ENCODE results near the gene NAV1. TPM values are rescaled to one million over a fixed set of nuclear protein-coding genes. Genes with fewer than 3 reads are reported as not detected.

NAV1 gene
- polyA plus RNA-seq, 1 donor (not counting 4 experiments of a cell fraction or from before 2014, with no cell fraction given): 13.2 TPM

DNA sequence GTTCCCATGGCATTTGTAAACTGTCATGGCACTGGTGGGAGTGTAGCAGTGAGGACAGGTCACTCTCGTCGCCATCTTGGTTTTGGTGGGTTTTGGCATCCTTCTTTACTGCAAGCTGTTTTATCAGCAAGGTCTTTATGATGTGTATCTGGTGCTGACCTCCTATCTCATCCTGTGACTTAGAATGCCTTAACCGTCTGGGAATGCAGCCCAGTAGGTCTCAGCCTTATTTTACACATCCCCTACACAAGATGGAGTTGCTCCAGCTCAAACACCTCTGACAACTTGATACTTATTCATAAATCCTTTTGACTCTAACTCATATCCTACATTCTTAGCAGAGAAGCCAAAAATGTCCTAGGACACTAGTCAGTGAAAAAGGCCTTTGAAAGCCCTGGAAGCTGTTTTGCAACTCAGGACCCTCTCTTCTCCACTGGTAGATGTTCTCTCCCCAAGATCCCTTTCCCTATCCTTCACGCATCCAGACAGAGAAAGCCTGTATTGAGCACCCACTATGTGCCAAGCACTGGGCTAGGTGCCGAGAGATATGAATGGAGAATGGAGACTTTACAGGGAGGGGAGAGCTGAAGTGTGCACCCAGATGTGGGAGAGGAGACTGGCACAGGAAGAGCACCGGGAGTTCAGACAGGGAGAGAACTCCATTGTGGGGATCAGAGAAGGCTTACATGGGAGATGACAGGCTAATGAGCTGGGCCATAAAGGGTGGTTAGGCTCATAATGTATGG is 25.3 kb upstream of the NAV1 start:
- Histone ChIP-seq H3K36me3 (ENCODE audit: control insufficient read depth in 2 of 2, extremely low read depth in 1 of 2, insufficient read depth in 2 of 2, low read length in 2 of 2) (no peaks in the 10 kb centered on the region), H3K4me3 (ENCODE audit: control insufficient read depth in 2 of 3, extremely low read depth in 1 of 3, insufficient read depth in 2 of 3, low read depth in 1 of 3, low read length in 3 of 3) (no peak overlapping the region), H2AFZ (ENCODE audit: control insufficient read depth, low read length) (no peak overlapping the region), H3K4me2 (ENCODE audit: control insufficient read depth, extremely low read depth, insufficient read depth, low read depth, low read length) (no peak overlapping the region), H3K9me1 (ENCODE audit: control insufficient read depth, extremely low read depth, insufficient read depth, low read length) (no peaks in the 10 kb centered on the region), H3K27me3 (ENCODE audit: control insufficient read depth, extremely low read depth, insufficient read depth, low read length) (no peaks in the 10 kb centered on the region), H3K4me1 (ENCODE audit: control insufficient read depth, extremely low read depth, insufficient read depth, low read length) (peaks cover 31% of the 10 kb centered on the region), H3K27ac (ENCODE audit: control insufficient read depth, insufficient read depth, low read length) (no peak overlapping the region), H3K9me3 (ENCODE audit: control insufficient read depth, low read depth, low read length) (no peaks in the 10 kb centered on the region), H3K79me2 (ENCODE audit: control insufficient read depth, insufficient read depth, low read length) (no peaks in the 10 kb centered on the region), H3K9ac (ENCODE audit: control insufficient read depth, extremely low read depth, insufficient read depth, low read length) (no peak overlapping the region), H4K20me1 (ENCODE audit: control insufficient read depth, extremely low read depth, insufficient read depth, low read length) (no peaks in the 10 kb centered on the region)
- TF ChIP-seq, protein P1, sequence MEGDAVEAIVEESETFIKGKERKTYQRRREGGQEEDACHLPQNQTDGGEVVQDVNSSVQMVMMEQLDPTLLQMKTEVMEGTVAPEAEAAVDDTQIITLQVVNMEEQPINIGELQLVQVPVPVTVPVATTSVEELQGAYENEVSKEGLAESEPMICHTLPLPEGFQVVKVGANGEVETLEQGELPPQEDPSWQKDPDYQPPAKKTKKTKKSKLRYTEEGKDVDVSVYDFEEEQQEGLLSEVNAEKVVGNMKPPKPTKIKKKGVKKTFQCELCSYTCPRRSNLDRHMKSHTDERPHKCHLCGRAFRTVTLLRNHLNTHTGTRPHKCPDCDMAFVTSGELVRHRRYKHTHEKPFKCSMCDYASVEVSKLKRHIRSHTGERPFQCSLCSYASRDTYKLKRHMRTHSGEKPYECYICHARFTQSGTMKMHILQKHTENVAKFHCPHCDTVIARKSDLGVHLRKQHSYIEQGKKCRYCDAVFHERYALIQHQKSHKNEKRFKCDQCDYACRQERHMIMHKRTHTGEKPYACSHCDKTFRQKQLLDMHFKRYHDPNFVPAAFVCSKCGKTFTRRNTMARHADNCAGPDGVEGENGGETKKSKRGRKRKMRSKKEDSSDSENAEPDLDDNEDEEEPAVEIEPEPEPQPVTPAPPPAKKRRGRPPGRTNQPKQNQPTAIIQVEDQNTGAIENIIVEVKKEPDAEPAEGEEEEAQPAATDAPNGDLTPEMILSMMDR (optimal IDR thresholded peaks at IDR 0.05 in 1 of 3, IDR thresholded peaks at IDR 0.05 in 1 of 3, conservative IDR thresholded peaks at IDR 0.05 in 1 of 3; ENCODE audit: extremely low read depth in 1 of 3, insufficient read depth in 2 of 3, low read length in 3 of 3): no peak
- no peak for TF ChIP-seq EZH2 (IDR thresholded peaks at IDR 0.05; ENCODE audit: low read length)
- FAIRE-seq (no peak), DNase-seq (ENCODE audit: low read depth, low spot score) (no peak)
- dilution Hi-C loops (cut with MboI; ENCODE audit: extremely low pct_ligation_motif_present, low sequenced_read_pairs): no loop called here

- no peaks in the 10 kb centered on the region for H3K79me2 ChIP-seq (ENCODE audit: control insufficient read depth, insufficient read depth, low read length)
- H3K4me1 ChIP-seq (ENCODE audit: control insufficient read depth, extremely low read depth, insufficient read depth, low read length): peaks cover 31% of the 10 kb centered on the region
- TF ChIP-seq, protein P1 (optimal IDR thresholded peaks at IDR 0.05 in 1 of 3, IDR thresholded peaks at IDR 0.05 in 1 of 3, conservative IDR thresholded peaks at IDR 0.05 in 1 of 3; ENCODE audit: extremely low read depth in 1 of 3, insufficient read depth in 2 of 3, low read length in 3 of 3): no peak
- no peak for TF ChIP-seq EZH2 (IDR thresholded peaks at IDR 0.05; ENCODE audit: low read length)
- no peaks in the 10 kb centered on the region for H3K27me3 ChIP-seq (ENCODE audit: control insufficient read depth, extremely low read depth, insufficient read depth, low read length)
- no peak overlapping the region for H3K4me3 ChIP-seq (ENCODE audit: control insufficient read depth in 2 of 3, extremely low read depth in 1 of 3, insufficient read depth in 2 of 3, low read depth in 1 of 3, low read length in 3 of 3)
- no peaks in the 10 kb centered on the region for H3K36me3 ChIP-seq (ENCODE audit: control insufficient read depth in 2 of 2, extremely low read depth in 1 of 2, insufficient read depth in 2 of 2, low read length in 2 of 2)
- no peak overlapping the region for H3K27ac ChIP-seq (ENCODE audit: control insufficient read depth, insufficient read depth, low read length)
- H2AFZ ChIP-seq (ENCODE audit: control insufficient read depth, low read length): no peak overlapping the region
- dilution Hi-C loops (cut with MboI; ENCODE audit: extremely low pct_ligation_motif_present, low sequenced_read_pairs): no loop called here
- FAIRE-seq: no peak
- H3K9ac ChIP-seq (ENCODE audit: control insufficient read depth, extremely low read depth, insufficient read depth, low read length): no peak overlapping the region
- no peak overlapping the region for H3K4me2 ChIP-seq (ENCODE audit: control insufficient read depth, extremely low read depth, insufficient read depth, low read depth, low read length)
- H3K9me3 ChIP-seq (ENCODE audit: control insufficient read depth, low read depth, low read length): no peaks in the 10 kb centered on the region
- H4K20me1 ChIP-seq (ENCODE audit: control insufficient read depth, extremely low read depth, insufficient read depth, low read length): no peaks in the 10 kb centered on the region
- no peaks in the 10 kb centered on the region for H3K9me1 ChIP-seq (ENCODE audit: control insufficient read depth, extremely low read depth, insufficient read depth, low read length)
- DNase-seq (ENCODE audit: low read depth, low spot score): no peak
Observed at GRCh38 chr1:201514466-201514865, 24.5 kb upstream of the NAV1 start.
